ENCODE data around the gene JAK1.

- TF ChIP-seq CTCF (conservative IDR thresholded peaks at IDR 0.05; ENCODE audit: low read depth in 2 of 2), result no peak
- no peak for TF ChIP-seq EZH2 (IDR thresholded peaks at IDR 0.05; ENCODE audit: low read depth, unreplicated experiment)
- no peak for TF ChIP-seq REST (IDR thresholded peaks at IDR 0.05; ENCODE audit: unreplicated experiment)
These were observed 137.5 kb downstream of the JAK1 start for GRCh38 chr1:64828829-64829228.

Data from GM23338 (cell line).